K562 (cell line): ENCODE results near the gene SF3B1. TPM values are rescaled to one million over a fixed set of nuclear protein-coding genes. Genes with fewer than 3 reads are reported as not detected.

Experiments
- CREB1 ChIP-seq, 2 experiments: sonication (generic) in 1 of 2; formaldehyde crosslinking in 1 of 2; IDR thresholded peaks; 2 replicates each; pipeline versions ENCODE4 v1.6.1 to v1.8.0; 2012 to 2022; ENCODE audit warnings: inconsistent platforms in 1 of 2, mild to moderate bottlenecking in 1 of 2, missing genetic modification reagents in 1 of 2, moderate library complexity in 1 of 2
- DACH1 ChIP-seq: fragments of 450-650 bp; IDR thresholded peaks from 2 replicates; pipeline ENCODE4 v1.6.1; 2018; ENCODE audit not compliant: partially characterized antibody
- DDX20 ChIP-seq: fragments of 450-650 bp; IDR thresholded peaks from 2 replicates; pipeline ENCODE4 v1.6.1; 2016; ENCODE audit warnings: missing genetic modification characterization, low read depth, mild to moderate bottlenecking, missing compliant biosample characterization, moderate library complexity
- ESRRA ChIP-seq: fragments of 450-650 bp; IDR thresholded peaks from 2 replicates; pipeline ENCODE4 v1.6.1; 2014; ENCODE audit warnings: low read depth, mild to moderate bottlenecking, moderate library complexity, borderline replicate concordance
- ESRRB ChIP-seq: fragments of 250-450 bp; sonication (Bioruptor Pico); IDR thresholded peaks from 2 replicates; pipeline ENCODE4 v1.5.0; 2020; ENCODE audit warnings: mild to moderate bottlenecking, moderate library complexity, borderline replicate concordance
- GTF3C2 ChIP-seq: IDR thresholded peaks from 3 replicates; pipeline ENCODE4 v1.6.1; 2011; ENCODE audit warnings: borderline replicate concordance, mild to moderate bottlenecking, moderate library complexity; ENCODE audit not compliant: insufficient read length; ENCODE audit errors: extremely low read depth
- HOXB6 ChIP-seq: fragments of 250-450 bp; sonication (Bioruptor Pico); IDR thresholded peaks from 2 replicates; pipeline ENCODE4 v1.5.1; 2022; ENCODE audit warnings: mild to moderate bottlenecking, borderline replicate concordance
- LCOR ChIP-seq: sonication (generic); formaldehyde crosslinking; IDR thresholded peaks from 2 replicates; pipeline ENCODE4 v1.8.0; 2022; ENCODE audit warnings: mild to moderate bottlenecking, missing genetic modification reagents
- NR2C1 ChIP-seq, 2 experiments: fragments of 450-650 bp; IDR thresholded peaks; 2 replicates each; pipeline ENCODE4 v1.6.1; 2017; ENCODE audit warnings: mild to moderate bottlenecking in 2 of 2, antibody characterized with exemption in 1 of 2, inconsistent platforms in 1 of 2, missing compliant biosample characterization in 1 of 2, missing genetic modification characterization in 1 of 2
- PCBP1 ChIP-seq: fragments of 200-400 bp; formaldehyde crosslinking; IDR thresholded peaks from 2 replicates; pipeline ENCODE4 v1.6.1; 2018; ENCODE audit warnings: mild to moderate bottlenecking, low read depth, low read length; ENCODE audit not compliant: poor library complexity, severe bottlenecking
- POLR2AphosphoS5 ChIP-seq: IDR thresholded peaks from 2 replicates; pipeline ENCODE4 v1.6.1; 2011; ENCODE audit warnings: mild to moderate bottlenecking, low read depth, low read length, moderate library complexity; ENCODE audit not compliant: control insufficient read depth, insufficient read depth
- POLR3A ChIP-seq: IDR thresholded peaks from 2 replicates; pipeline ENCODE4 v1.6.1; 2011; ENCODE audit warnings: borderline replicate concordance, mild to moderate bottlenecking, moderate library complexity; ENCODE audit not compliant: insufficient read length, insufficient read depth; ENCODE audit errors: extremely low read depth
- PPARD ChIP-seq: fragments of 250-450 bp; sonication (Bioruptor Pico); IDR thresholded peaks from 2 replicates; pipeline ENCODE4 v1.8.0; 2022; ENCODE audit warnings: inconsistent platforms, mild to moderate bottlenecking, moderate library complexity
- RBM25 ChIP-seq: fragments of 200-400 bp; formaldehyde crosslinking; IDR thresholded peaks from 2 replicates; pipeline ENCODE4 v1.6.1; 2018; ENCODE audit warnings: low read length, low read depth, moderate library complexity; ENCODE audit not compliant: severe bottlenecking
- RNF2 ChIP-seq: sonication (generic); IDR thresholded peaks from 2 replicates; pipeline ENCODE4 v1.6.1; 2016
- SAFB2 ChIP-seq: fragments of 200-400 bp; formaldehyde crosslinking; IDR thresholded peaks from 2 replicates; pipeline ENCODE4 v1.6.1; 2018; ENCODE audit warnings: borderline replicate concordance, low read length, low read depth, moderate library complexity; ENCODE audit not compliant: severe bottlenecking
- SMARCB1 ChIP-seq: IDR thresholded peaks from 2 replicates; pipeline ENCODE4 v1.6.1; 2011; ENCODE audit warnings: improper control_type of control experiment, low read depth; ENCODE audit not compliant: insufficient read length
- SPI1 ChIP-seq: IDR thresholded peaks from 2 replicates; pipeline ENCODE4 v1.6.1; 2011; ENCODE audit warnings: low read depth, low read length, control low read depth, borderline replicate concordance
- TAF1 ChIP-seq: IDR thresholded peaks from 2 replicates; pipeline ENCODE4 v1.6.1; 2011; ENCODE audit warnings: mild to moderate bottlenecking, low read length, moderate library complexity; ENCODE audit not compliant: insufficient read depth, control insufficient read depth, severe bottlenecking; ENCODE audit errors: extremely low read depth
- TCFL5 ChIP-seq: fragments of 250-450 bp; sonication (Bioruptor Pico); conservative IDR thresholded peaks from 2 replicates; pipeline ENCODE4 v1.6.1; 2021; ENCODE audit warnings: mild to moderate bottlenecking, moderate library complexity, matching md5 sums
- ZFPM2 ChIP-seq: fragments of 250-450 bp; sonication (Bioruptor Pico); IDR thresholded peaks from 2 replicates; pipeline ENCODE4 v1.5.1; 2022; ENCODE audit warnings: mild to moderate bottlenecking
- ZNF239 ChIP-seq: fragments of 250-450 bp; sonication (Bioruptor Pico); IDR thresholded peaks from 2 replicates; pipeline ENCODE4 v1.4.0; 2020; ENCODE audit warnings: mild to moderate bottlenecking
- ZNF740 ChIP-seq, 3 experiments: fragments of 200-800 bp in 1 of 3; sonication (Bioruptor generic) in 1 of 3; sonication (generic) in 1 of 3; formaldehyde crosslinking in 1 of 3; IDR thresholded peaks; 2 replicates each; pipeline versions ENCODE4 v1.6.1 to v1.8.0; 2016 to 2022; ENCODE audit warnings: mild to moderate bottlenecking in 2 of 3, missing compliant biosample characterization in 2 of 3, missing genetic modification characterization in 2 of 3, missing genetic modification reagents in 1 of 3
- polyA plus RNA-seq, 8 experiments: library from polyadenylated mRNA; depleted of rRNA in 4 of 8; stranded (reverse) in 5 of 8; unstranded in 3 of 8; fragments of >200 nt; fragmentation: Nextera tagmentation in 2 of 8; fragmentation: Illumina TruSeq in 1 of 8; extraction: Ambion mirVana in 2 of 8; extraction: Trizol in 1 of 8; gene quantifications; 2 replicates each; pipeline versions ENCODE4 v1.2.1 to v1.2.3, GENCODE V29; 2011 to 2014; ENCODE audit warnings: inconsistent platforms in 1 of 8, missing spikeins in 1 of 8
- total RNA-seq, 7 experiments: library from RNA; depleted of rRNA in 6 of 7; stranded (reverse); fragments of >200 nt in 6 of 7; fragmentation: Illumina TruSeq in 2 of 7; extraction: Trizol in 2 of 7; gene quantifications; 2 replicates each; pipeline versions ENCODE4 v1.2.1 to v1.2.3, GENCODE V29; 2011 to 2021; ENCODE audit warnings: low replicate concordance in 1 of 7

The SF3B1 gene
- total and polyA plus RNA-seq, 9 of the 15 experiments (the other 6 are each of a cell fraction or from before 2014, with no cell fraction given), result 96.2 to 377 (median 177) TPM

GRCh38 chr2:197453123-197453913 is 18.5 kb upstream of the SF3B1 start, which contains the start of gene COQ10B (continued):
- no peak for TF ChIP-seq ESRRB (CRISPR knock-in tag)
- no peak for TF ChIP-seq SAFB2
- peak; percentile 89 for TF ChIP-seq CREB1 (IDR thresholded peaks at IDR 0.05)
- peak; percentile 79; the same call in 1 of the 2 replicates for TF ChIP-seq CREB1 (CRISPR knock-in tag; IDR thresholded peaks at IDR 0.05)
- TF ChIP-seq ZNF740 (CRISPR knock-in tag; IDR thresholded peaks at IDR 0.05), result no peak
- no peak for TF ChIP-seq ZNF740 (tag; IDR thresholded peaks at IDR 0.05)
- peak; percentile 67 for TF ChIP-seq TAF1
- TF ChIP-seq SPI1, result no peak
- TF ChIP-seq RNF2, result no peak
- no peak for TF ChIP-seq SMARCB1
- TF ChIP-seq POLR3A, result no peak
- no peak for TF ChIP-seq ESRRA
- no peak for TF ChIP-seq DDX20 (tag)
- TF ChIP-seq TCFL5 (CRISPR knock-in tag), result no peak
- no peak for TF ChIP-seq RBM25
- no peak for TF ChIP-seq HOXB6 (CRISPR knock-in tag)
- TF ChIP-seq LCOR (CRISPR knock-in tag), result peak; percentile 58; the same call in 1 of the 2 replicates
- TF ChIP-seq PCBP1, result no peak
- TF ChIP-seq PPARD (CRISPR knock-in tag), result no peak
- no peak for TF ChIP-seq ZNF239 (CRISPR knock-in tag)
- peak; percentile 48 for TF ChIP-seq NR2C1 (IDR thresholded peaks at IDR 0.05)
- TF ChIP-seq NR2C1 (tag; IDR thresholded peaks at IDR 0.05), result no peak
- no peak for TF ChIP-seq ZFPM2 (CRISPR knock-in tag)
- TF ChIP-seq POLR2AphosphoS5, result peak; percentile 63
- no peak for TF ChIP-seq DACH1
- TF ChIP-seq GTF3C2, result no peak
